Vagina (tissue), 2 donors: Measurements from ENCODE around the gene OR2V1. TPM values are rescaled to one million over a fixed set of nuclear protein-coding genes. Genes with fewer than 3 reads are reported as not detected.

Source experiments
- DNase-seq, 2 donors: peaks; one replicate each; pipeline ENCODE4 v3.0.0-alpha.2; 2017; ENCODE audit errors: extremely low spot score in 2 of 2
- H3K27ac ChIP-seq: fragments of 200-600 bp; sonication (generic); one replicate; pipeline ENCODE4 v1.5.1; 2019
- H3K27me3 ChIP-seq: fragments of 200-600 bp; sonication (generic); one replicate; pipeline ENCODE4 v1.5.1; 2019
- H3K36me3 ChIP-seq, 2 donors: fragments of 200-600 bp; sonication (generic); one replicate each; pipeline ENCODE4 v1.5.1; 2017 to 2019
- H3K4me1 ChIP-seq: fragments of 200-600 bp; sonication (generic); one replicate; pipeline ENCODE4 v1.5.1; 2019
- H3K4me3 ChIP-seq, 2 donors: fragments of 200-600 bp; sonication (generic); 1 replicate in 1 of 2; 2 replicates in 1 of 2; pipeline ENCODE4 v1.5.1; 2016 to 2019
- H3K9me3 ChIP-seq: fragments of 200-600 bp; sonication (generic); one replicate; pipeline ENCODE4 v1.5.1; 2019
- CTCF ChIP-seq, 3 experiments: fragments of 450-650 bp in 2 of 3; fragments of 200-600 bp in 1 of 3; sonication (generic) in 1 of 3; IDR thresholded peaks; one replicate each; pipeline ENCODE4 v1.5.1; 2017 to 2019; ENCODE audit warnings: antibody characterized with exemption in 3 of 3, mild to moderate bottlenecking in 2 of 3, moderate library complexity in 2 of 3
- POLR2A ChIP-seq, 2 donors: fragments of 450-650 bp; IDR thresholded peaks; one replicate each; pipeline ENCODE4 v1.6.1; 2017; ENCODE audit warnings: antibody characterized with exemption in 2 of 2, mild to moderate bottlenecking in 2 of 2, moderate library complexity in 2 of 2
- POLR2AphosphoS5 ChIP-seq, 2 donors: sonication (generic); formaldehyde crosslinking; IDR thresholded peaks; one replicate each; pipeline ENCODE4 v1.9.0; 2017; ENCODE audit warnings: antibody characterized with exemption in 2 of 2, mild to moderate bottlenecking in 2 of 2, low read depth in 1 of 2; ENCODE audit not compliant: insufficient read depth in 1 of 2
- intact Hi-C: fragments of 100-400 bp; cut with DNase I; formaldehyde crosslinking; loops from one replicate; pipeline ENCODE4 v1.15.1; 2023
- total RNA-seq: library from RNA; depleted of rRNA; stranded (reverse); fragments of >200 nt; gene quantifications from one replicate; pipeline ENCODE4 v1.2.3, GENCODE V29; 2016

Gene OR2V1
- total RNA-seq, 1 donor from 2014 or later, result not detected

- H3K36me3 ChIP-seq, result no peaks in the 10 kb centered on the region
- H3K9me3 ChIP-seq, result no peaks in the 10 kb centered on the region
- no peaks in the 10 kb centered on the region for H3K27me3 ChIP-seq
- no peak overlapping the region for H3K27ac ChIP-seq
- intact Hi-C loops, result no loop called here
- no peak for TF ChIP-seq CTCF (IDR thresholded peaks at IDR 0.05)
- TF ChIP-seq POLR2A (IDR thresholded peaks at IDR 0.05), result no peak
- no peak for TF ChIP-seq POLR2AphosphoS5 (IDR thresholded peaks at IDR 0.05; ENCODE audit: insufficient read depth in 1 of 2, low read depth in 1 of 2)
- no peaks in the 10 kb centered on the region for H3K4me1 ChIP-seq
- no peak for DNase-seq
- H3K4me3 ChIP-seq, result no peak overlapping the region
Observed at GRCh38 chr5:181138258-181138657, 7.3 kb upstream of the OR2V1 start.

- no peaks in the 10 kb centered on the region for H3K27me3 ChIP-seq
- TF ChIP-seq CTCF (IDR thresholded peaks at IDR 0.05), result no peak
- TF ChIP-seq POLR2A (IDR thresholded peaks at IDR 0.05), result no peak
- TF ChIP-seq POLR2AphosphoS5 (IDR thresholded peaks at IDR 0.05; ENCODE audit: insufficient read depth in 1 of 2, low read depth in 1 of 2), result no peak
- H3K4me1 ChIP-seq, result no peaks in the 10 kb centered on the region
- no peak overlapping the region for H3K27ac ChIP-seq
- intact Hi-C loops, result no loop called here
- H3K36me3 ChIP-seq, result no peaks in the 10 kb centered on the region
- no peak for DNase-seq
- no peak overlapping the region for H3K4me3 ChIP-seq
- no peaks in the 10 kb centered on the region for H3K9me3 ChIP-seq
Observed at GRCh38 chr5:181136361-181136955, 5.5 kb upstream of the OR2V1 start.

GRCh38 chr5:181134259-181134658 lies 3.3 kb upstream of the OR2V1 start:
- DNase-seq, result no peak
- TF ChIP-seq CTCF (IDR thresholded peaks at IDR 0.05), result no peak
- Histone ChIP-seq H3K27ac (no peak overlapping the region), H3K4me1 (no peaks in the 10 kb centered on the region), H3K36me3 (no peaks in the 10 kb centered on the region), H3K27me3 (no peaks in the 10 kb centered on the region), H3K4me3 (no peak overlapping the region), H3K9me3 (no peaks in the 10 kb centered on the region)
- intact Hi-C loops, result no loop called here

- TF ChIP-seq POLR2AphosphoS5 (IDR thresholded peaks at IDR 0.05; ENCODE audit: insufficient read depth in 1 of 2, low read depth in 1 of 2) (no peak), CTCF (IDR thresholded peaks at IDR 0.05) (no peak), POLR2A (IDR thresholded peaks at IDR 0.05) (no peak)
- Histone ChIP-seq H3K27ac (no peak overlapping the region), H3K4me3 (no peak overlapping the region), H3K9me3 (no peaks in the 10 kb centered on the region), H3K27me3 (no peaks in the 10 kb centered on the region), H3K36me3 (no peaks in the 10 kb centered on the region), H3K4me1 (no peaks in the 10 kb centered on the region)
- no peak for DNase-seq
- intact Hi-C loops, result no loop called here
Observed at GRCh38 chr5:181133610-181134231, 2.8 kb upstream of the OR2V1 start.

- Histone ChIP-seq H3K27ac (no peak overlapping the region), H3K27me3 (no peaks in the 10 kb centered on the region), H3K36me3 (no peaks in the 10 kb centered on the region), H3K4me3 (no peak overlapping the region), H3K9me3 (no peaks in the 10 kb centered on the region), H3K4me1 (no peaks in the 10 kb centered on the region)
- intact Hi-C loops, result no loop called here
- TF ChIP-seq CTCF (IDR thresholded peaks at IDR 0.05) (no peak), POLR2A (IDR thresholded peaks at IDR 0.05) (no peak), POLR2AphosphoS5 (IDR thresholded peaks at IDR 0.05; ENCODE audit: insufficient read depth in 1 of 2, low read depth in 1 of 2) (no peak)
- no peak for DNase-seq
Observed at GRCh38 chr5:181133083-181133482, 2.1 kb upstream of the OR2V1 start.
